ENCODE results near the gene DDAH1.
"Not testable (repeated sequence)": the region's sequence is repeated elsewhere in the genome, so short reads cannot be mapped to it uniquely, and the experiment has no call there.

Gene DDAH1

DNA sequence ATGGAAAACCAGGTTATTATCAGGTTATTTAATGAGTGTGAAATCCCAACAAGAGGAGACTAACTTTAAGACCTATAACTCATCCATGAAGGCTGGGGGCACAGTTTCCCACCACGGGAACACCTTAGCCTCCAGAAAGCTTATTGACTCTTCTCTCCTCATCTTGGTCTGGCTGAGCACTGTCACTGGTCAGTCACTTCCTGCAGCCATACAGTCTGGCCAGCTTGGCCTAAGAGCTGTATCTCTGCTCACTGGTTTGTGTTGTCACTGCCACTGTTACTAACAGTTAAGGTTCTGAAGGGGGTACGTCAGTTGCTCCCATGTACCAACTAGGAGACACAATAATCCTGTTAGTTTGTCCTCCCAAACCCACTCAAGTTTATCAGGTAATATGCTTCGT lies 16.7 kb upstream of the DDAH1 start:
- no peaks in the 10 kb centered on the region for H3K36me3 Mint-ChIP-seq
- H3K4me3 Mint-ChIP-seq: no peak overlapping the region
- H3K27me3 Mint-ChIP-seq: peaks cover 10% of the 10 kb centered on the region
- no peaks in the 10 kb centered on the region for H3K4me1 Mint-ChIP-seq
- H3K27ac Mint-ChIP-seq: no peak overlapping the region
- H3K9me3 Mint-ChIP-seq: no peaks in the 10 kb centered on the region

DNA sequence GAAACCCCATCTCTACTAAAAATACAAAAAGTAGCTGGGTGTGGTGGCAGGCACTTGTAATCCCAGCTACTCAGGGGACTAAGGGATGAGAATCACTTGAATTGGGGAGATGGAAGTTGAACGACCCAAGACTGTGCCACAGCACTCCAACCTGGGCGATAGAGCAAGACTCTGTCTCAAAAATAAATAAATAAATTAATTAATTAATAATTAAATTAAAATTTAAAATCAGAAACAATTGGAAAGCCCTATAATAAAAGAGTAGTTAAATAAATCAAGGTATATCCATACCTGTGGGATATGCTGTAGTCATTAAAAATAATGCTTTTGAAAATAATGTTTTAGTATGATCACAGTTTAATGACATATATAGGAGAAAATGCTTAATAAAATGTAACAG lies 15.6 kb upstream of the DDAH1 start:
- Mint-ChIP-seq H3K9me3 (no peaks in the 10 kb centered on the region), H3K36me3 (no peaks in the 10 kb centered on the region), H3K4me3 (no peak overlapping the region), H3K4me1 (no peaks in the 10 kb centered on the region), H3K27me3 (peaks cover 9% of the 10 kb centered on the region), H3K27ac (no peak overlapping the region)

DNA sequence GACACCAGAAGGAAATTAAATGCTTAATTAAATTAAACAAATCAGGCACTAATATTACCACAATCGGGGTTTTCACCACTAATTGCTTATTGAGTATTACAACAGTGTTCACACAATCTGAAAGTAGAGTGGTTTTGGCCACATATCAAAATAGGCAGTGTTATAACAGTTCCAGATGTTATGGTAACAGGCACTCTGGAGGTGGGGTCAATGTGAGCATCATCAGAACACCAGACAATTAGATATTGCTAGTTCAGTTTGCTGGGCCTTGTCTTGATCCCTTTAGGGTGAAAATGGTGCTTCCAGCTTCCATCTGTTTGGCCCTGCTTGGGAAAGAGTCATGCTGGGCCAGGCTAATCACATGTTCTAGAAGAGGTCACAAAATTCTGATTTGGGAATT lies 14.5 kb upstream of the DDAH1 start:
- Mint-ChIP-seq H3K9me3 (peaks cover under 1% of the 10 kb centered on the region), H3K27ac (no peak overlapping the region), H3K4me3 (no peak overlapping the region), H3K4me1 (no peaks in the 10 kb centered on the region), H3K27me3 (peaks cover 10% of the 10 kb centered on the region), H3K36me3 (no peaks in the 10 kb centered on the region)

DNA sequence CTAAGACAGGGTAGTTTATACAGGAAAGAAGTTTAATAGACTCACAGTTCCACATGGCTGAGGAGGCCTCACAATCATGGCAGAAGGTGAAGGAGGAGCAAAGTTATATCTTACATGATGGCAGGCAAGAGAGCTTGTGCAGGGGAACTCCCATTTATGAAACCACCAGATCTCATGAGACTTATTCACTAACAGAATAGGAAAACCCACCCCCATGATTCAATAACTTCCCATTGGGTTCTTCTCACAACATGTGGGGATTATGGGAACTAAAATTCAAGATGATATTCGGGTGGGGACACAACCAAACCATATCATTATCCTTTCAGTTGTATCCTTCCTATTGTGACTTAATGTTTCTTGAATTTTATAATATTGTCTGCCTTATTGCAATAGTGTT lies 13.4 kb upstream of the DDAH1 start:
- peaks cover 10% of the 10 kb centered on the region for H3K9me3 Mint-ChIP-seq
- no peaks in the 10 kb centered on the region for H3K36me3 Mint-ChIP-seq

DNA sequence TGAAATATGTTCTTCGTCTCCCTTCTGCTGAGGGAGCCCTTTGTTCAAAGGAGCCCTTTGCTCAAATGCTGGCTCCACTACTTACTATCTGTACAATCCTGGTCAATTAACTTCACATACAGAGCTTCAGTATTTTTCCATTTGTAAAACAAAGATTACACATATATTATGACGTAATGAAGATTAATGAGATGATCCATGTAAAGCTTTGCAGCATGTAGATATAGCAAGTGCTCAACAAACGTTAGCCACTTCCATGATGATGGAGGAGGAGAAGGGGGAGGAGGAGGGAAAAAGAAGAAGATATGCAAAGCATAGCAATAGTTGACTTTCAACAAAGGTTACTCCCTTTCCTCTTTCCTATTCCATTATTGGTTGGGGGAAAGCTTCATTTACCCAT lies 10.1 kb upstream of the DDAH1 start:
- Mint-ChIP-seq H3K27me3 (peaks cover 16% of the 10 kb centered on the region), H3K9me3 (peaks cover 14% of the 10 kb centered on the region), H3K36me3 (no peaks in the 10 kb centered on the region), H3K27ac (no peak overlapping the region), H3K4me1 (no peaks in the 10 kb centered on the region), H3K4me3 (no peak overlapping the region)

More for the DNA sequence above, 13.4 kb upstream of the DDAH1 start:
- Mint-ChIP-seq H3K27ac (no peak overlapping the region), H3K4me1 (no peaks in the 10 kb centered on the region), H3K4me3 (no peak overlapping the region), H3K27me3 (peaks cover 17% of the 10 kb centered on the region)

DNA sequence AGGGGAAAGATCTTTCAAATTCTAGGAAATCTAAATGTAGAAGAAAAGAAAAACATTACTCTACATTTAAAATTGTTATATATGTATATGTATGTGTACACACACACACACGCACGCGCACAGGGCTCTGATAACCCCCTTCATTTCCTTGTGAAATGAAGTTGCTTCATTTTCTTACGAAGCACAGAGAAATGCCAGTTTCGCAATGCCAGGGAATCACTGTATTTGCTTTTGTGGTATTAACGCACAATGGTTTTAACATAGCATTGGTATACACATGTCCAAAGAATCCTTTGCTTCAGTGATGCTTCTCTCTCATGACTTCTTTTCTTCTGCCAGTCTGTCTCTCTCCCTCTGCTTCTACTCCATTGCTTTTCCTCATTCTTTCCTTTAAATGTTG lies 8.4 kb upstream of the DDAH1 start:
- H3K4me3 Mint-ChIP-seq: no peak overlapping the region
- peaks cover 14% of the 10 kb centered on the region for H3K9me3 Mint-ChIP-seq
- peaks cover 25% of the 10 kb centered on the region for H3K27me3 Mint-ChIP-seq
- no peaks in the 10 kb centered on the region for H3K36me3 Mint-ChIP-seq
- H3K27ac Mint-ChIP-seq: no peak overlapping the region
- no peaks in the 10 kb centered on the region for H3K4me1 Mint-ChIP-seq

DNA sequence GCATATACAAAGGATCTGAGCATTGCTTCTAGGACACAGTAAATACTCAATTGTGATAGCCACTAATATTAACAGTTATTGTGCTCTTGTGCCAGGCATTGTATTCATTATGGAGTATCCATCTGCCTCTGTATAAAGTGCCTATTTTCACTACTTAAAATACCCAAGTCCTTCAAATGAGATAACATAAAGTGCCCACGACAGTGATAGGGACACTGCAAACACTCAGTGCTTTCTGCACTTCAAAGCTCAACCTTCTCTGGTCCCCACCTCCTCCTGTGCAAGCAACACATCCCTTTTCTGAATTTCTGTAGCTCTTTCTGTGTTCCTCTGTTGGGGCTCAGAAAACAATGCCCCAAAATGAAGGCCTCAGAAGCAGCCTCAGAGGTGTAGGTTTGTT lies 6.6 kb upstream of the DDAH1 start:
- Mint-ChIP-seq H3K9me3 (peaks cover 14% of the 10 kb centered on the region), H3K4me3 (no peak overlapping the region), H3K4me1 (no peaks in the 10 kb centered on the region), H3K36me3 (no peaks in the 10 kb centered on the region), H3K27ac (no peak overlapping the region), H3K27me3 (peaks cover 34% of the 10 kb centered on the region)

DNA sequence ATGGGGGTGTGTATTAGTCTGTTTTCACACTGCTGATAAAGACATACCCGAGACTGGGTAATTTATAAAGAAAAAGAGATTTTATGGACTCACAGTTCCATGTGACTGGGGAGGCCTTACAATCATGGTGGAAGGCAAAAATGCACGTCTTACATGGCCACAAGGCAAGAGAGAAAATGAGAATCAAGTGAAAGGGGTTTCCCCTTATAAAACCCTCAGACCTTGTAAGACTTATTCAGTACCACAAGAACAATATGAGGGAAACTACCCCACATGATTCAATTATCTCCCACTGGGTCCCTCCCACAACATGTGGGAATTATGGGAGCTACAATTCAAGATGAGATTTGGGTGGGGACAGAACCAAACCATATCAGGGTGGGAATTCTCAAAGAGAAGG lies 5.2 kb upstream of the DDAH1 start:
- not testable (repeated sequence) for H3K4me3 Mint-ChIP-seq, H3K36me3 Mint-ChIP-seq, H3K4me1 Mint-ChIP-seq, H3K27ac Mint-ChIP-seq
- Mint-ChIP-seq H3K27me3 (peaks cover 42% of the 10 kb centered on the region), H3K9me3 (peaks cover 14% of the 10 kb centered on the region)

DNA sequence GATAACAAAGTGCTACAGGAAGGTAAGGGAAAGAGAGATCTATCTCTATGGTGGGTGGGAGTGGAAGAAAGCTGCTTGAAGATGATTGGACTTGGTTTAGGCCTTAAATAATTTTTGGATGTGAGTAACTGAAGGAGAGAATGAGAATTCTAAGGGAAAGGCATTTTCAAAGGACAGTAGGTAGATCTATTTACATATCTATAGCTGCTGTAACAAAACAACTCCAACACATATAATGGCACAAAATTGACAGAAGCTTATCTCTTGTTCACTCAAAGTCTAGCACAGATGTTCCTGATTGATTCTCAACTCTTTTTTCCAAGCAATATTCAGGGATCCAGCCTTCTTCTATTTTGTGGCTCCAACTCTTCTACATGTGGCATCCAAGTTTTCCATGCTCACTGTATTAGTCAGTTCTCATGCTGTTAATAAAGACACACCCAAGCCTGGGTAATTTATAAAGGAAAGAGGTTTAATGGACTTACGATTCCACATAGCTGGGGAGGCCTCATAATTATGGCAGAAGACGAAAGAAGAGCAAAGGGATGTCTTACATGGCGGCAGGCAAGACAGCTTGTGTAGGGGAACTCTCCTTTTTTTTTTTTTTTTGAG lies 3.1 kb upstream of the DDAH1 start:
- Mint-ChIP-seq H3K36me3 (no peaks in the 10 kb centered on the region), H3K4me1 (peaks cover 5% of the 10 kb centered on the region), H3K27me3 (peaks cover 42% of the 10 kb centered on the region), H3K9me3 (peaks cover 2% of the 10 kb centered on the region), H3K27ac (no peak overlapping the region), H3K4me3 (no peak overlapping the region)

DNA sequence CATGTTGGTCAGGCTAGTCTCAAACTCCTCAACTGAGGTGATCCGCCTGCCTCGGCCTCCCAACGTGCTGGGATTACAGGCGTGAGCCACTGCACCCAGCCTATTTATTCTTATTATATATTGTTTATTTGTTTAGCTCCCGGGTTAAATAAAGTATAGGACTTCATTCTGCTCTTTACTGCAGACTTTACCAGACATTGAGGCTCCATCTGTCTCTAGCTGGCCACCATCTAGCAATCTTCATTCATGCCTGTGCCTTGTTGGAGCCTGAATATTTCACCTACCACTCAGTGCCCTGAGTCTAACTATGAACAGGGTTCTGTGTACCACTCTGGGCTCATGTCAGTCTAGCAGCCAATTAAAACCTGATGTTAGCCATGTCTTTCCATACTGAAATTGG lies 2.1 kb upstream of the DDAH1 start:
- Mint-ChIP-seq H3K4me3 (no peak overlapping the region), H3K9me3 (no peaks in the 10 kb centered on the region), H3K27ac (no peak overlapping the region), H3K4me1 (peaks cover 5% of the 10 kb centered on the region), H3K27me3 (peaks cover 51% of the 10 kb centered on the region), H3K36me3 (no peaks in the 10 kb centered on the region)

DNA sequence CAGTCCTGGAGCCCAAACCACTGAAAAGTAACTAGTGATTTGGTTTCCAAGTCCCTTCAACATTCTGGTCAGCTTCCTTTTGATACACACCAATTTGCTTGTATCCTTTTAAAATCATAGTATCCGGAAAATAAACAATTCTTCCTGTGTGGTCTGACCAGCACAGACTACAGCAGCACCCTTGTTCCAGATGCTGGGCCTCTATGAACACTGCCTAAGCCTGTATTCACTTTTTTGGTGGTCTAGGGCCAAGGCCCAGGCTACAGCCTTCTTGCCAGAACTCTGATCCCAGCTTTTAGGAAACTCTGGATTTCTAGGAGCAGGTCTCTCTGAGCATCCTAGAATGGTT lies 801 bp upstream of the DDAH1 start:
- Mint-ChIP-seq H3K27me3 (peaks cover 58% of the 10 kb centered on the region), H3K9me3 (no peaks in the 10 kb centered on the region), H3K36me3 (no peaks in the 10 kb centered on the region), H3K4me3 (peak overlapping the region; percentile 52), H3K27ac (no peak overlapping the region), H3K4me1 (peaks cover 5% of the 10 kb centered on the region)

DNA sequence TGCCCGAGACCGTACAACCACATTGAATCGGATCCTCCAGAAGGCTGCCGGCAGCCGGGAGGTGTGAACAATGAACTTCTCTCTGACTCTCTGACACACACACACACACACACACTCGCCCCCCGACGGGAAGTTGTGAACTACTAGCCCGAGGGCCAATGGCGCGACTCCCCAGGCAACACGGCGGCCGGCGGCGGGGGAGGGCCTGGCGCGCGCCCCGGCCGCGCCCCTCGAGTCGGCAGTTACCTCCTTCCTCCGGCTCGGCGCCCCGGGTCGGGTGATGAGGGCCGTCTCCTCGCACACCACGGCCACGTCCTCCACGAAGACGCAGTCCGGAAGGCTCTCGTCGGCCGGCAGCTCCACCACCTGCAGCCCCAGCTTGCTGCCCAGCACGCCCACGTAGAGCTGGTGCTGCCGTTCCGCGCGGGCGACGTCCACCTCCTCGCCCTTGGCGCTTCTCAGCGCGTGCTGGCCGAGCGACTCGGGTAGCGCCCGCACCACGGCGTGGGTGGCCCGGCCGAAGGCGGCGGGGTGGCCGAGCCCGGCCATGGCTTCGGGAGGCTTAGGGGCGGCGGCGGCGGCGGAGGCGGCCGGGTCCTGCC lies 361 bp downstream of the DDAH1 start:
- no peaks in the 10 kb centered on the region for H3K9me3 Mint-ChIP-seq
- no peaks in the 10 kb centered on the region for H3K36me3 Mint-ChIP-seq
- H3K4me3 Mint-ChIP-seq: peak overlapping the region; percentile 39
- peaks cover 5% of the 10 kb centered on the region for H3K4me1 Mint-ChIP-seq
- peaks cover 54% of the 10 kb centered on the region for H3K27me3 Mint-ChIP-seq
- no peak overlapping the region for H3K27ac Mint-ChIP-seq

DNA sequence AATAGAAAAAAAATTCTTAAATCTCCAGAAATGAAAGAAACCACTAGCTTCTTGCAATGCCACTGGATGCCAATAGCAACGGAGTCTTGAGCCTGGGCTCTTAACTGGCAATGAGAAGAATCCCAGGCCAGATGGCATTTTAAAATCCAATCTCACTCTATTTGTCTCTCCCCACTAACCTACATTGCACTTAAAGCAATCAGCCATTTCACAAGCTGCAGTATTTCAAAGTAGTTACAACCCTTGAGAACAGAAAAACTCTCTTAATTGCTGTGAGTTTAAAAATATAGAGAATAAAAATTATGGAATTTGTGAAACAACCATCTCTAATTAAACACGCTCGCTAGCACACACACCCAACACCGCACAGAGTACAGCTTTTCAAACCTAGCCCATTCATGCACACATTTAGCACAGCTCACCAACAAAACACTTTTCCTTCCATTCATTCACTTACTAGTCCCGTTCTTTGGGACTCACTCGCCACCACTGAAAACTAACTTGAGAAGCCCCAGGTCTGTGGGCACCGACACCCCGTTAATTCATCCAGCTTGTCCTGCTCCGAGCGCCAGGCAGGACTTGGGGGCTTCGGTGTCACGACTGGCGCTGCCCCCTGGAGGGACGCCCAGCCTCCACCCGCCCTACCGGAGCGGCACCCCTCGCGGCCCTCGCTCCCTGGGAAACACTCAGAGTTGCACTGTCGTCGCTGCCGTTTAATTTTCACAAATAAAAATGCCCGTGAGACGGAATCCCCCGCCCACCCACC lies 1.0 kb downstream of the DDAH1 start:
- Mint-ChIP-seq H3K27ac (no peak overlapping the region), H3K36me3 (no peaks in the 10 kb centered on the region), H3K9me3 (no peaks in the 10 kb centered on the region), H3K27me3 (peaks cover 54% of the 10 kb centered on the region), H3K4me1 (peaks cover 5% of the 10 kb centered on the region), H3K4me3 (peak overlapping the region; percentile 39)

DNA sequence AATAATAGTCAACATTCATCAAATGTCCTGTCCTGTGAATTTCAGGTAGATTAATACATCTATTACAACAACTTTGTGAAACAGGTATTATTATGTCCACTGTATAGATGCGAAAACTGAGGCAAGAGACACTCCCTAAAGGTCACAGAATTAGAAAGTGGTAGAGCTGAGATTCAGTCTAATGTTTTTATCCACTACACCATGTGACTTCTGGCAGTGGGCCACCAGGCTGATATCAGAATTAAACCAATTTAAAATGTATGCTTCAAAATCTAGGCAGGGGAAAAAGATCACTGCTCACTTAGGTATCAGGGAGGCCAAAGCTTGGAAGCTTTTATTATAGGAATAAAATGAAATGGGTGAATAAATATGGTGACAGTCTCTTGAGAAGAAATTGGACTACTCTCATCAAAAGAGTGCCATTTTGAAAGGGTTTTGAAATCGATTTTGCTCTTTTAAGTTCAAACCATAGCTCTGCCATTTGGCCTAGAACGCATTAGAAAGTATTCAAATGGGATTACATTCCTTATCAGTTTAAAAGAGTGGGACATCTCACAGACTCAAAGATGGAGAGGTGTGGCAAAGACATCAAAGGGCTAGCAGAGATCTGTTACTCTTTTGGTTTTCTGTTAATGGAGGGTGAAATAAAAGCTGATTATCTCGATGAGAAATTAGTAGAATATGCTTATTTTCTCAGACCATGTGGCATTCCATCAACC lies 1.9 kb downstream of the DDAH1 start:
- Mint-ChIP-seq H3K4me3 (peak overlapping the region; percentile 31), H3K9me3 (no peaks in the 10 kb centered on the region), H3K27me3 (peaks cover 50% of the 10 kb centered on the region), H3K36me3 (no peaks in the 10 kb centered on the region), H3K27ac (no peak overlapping the region), H3K4me1 (peaks cover 5% of the 10 kb centered on the region)

DNA sequence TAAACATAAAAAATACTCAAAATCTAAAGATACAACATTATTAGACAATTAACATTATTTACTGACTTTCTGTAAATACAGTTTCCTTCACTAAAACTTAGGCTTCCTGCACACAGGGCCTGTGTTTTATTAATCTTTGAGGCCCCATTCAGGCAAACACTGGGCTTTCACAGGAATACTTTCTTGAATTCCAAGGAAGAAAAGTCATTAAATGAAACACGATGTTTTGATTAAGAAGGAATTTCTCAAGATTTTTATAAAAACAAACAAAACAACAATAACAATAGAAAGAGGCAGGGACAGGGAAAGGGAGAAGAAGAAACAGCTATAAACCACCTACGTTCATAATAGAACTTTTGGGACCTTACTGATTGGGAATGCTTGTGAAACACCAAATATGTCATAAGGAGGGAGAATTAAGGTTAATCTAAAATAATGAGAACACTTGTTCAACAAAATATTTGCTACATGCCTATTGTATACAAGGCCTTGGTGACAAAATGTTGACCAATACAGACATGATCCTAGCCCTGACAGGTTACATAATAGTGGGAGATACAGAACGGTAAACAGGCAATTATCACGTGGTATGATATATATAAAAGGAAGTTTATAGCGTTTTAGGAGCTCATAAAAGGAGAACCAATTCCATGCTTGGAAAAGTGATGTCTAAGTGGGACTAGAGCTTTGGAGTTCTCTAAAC lies 3.6 kb downstream of the DDAH1 start:
- H3K27me3 Mint-ChIP-seq: peaks cover 42% of the 10 kb centered on the region
- no peaks in the 10 kb centered on the region for H3K9me3 Mint-ChIP-seq
- H3K4me3 Mint-ChIP-seq: no peak overlapping the region

More for the DNA sequence above, 3.6 kb downstream of the DDAH1 start:
- H3K27ac Mint-ChIP-seq: no peak overlapping the region
- no peaks in the 10 kb centered on the region for H3K36me3 Mint-ChIP-seq
- H3K4me1 Mint-ChIP-seq: peaks cover 5% of the 10 kb centered on the region
